ENCODE measurements around the gene HLA-E. TPM values are rescaled to one million over a fixed set of nuclear protein-coding genes. Genes with fewer than 3 reads are reported as not detected.
"Not testable (repeated sequence)": the region's sequence is repeated elsewhere in the genome, so short reads cannot be mapped to it uniquely, and the experiment has no call there.

HLA-E gene
- total and polyA plus RNA-seq, 4 donors: 502 to 1,209 (median 614) TPM

- WGBS, 2 donors: 15 to 16% methylated on average over 64 of the region's 64 CpGs
- Histone ChIP-seq H3K4me3 (no peak overlapping the region), H3K9ac (ENCODE audit: insufficient read depth in 1 of 2, low read length in 2 of 2) (no peak overlapping the region), H3K4me1 (ENCODE audit: control insufficient read depth in 5 of 5, insufficient read depth in 5 of 5, low read length in 5 of 5) (peaks cover 0 to 15% (median 0%) of the 10 kb centered on the region in 5 donors), H3K9me3 (ENCODE audit: control insufficient read depth in 4 of 4, insufficient read depth in 3 of 4, low read length in 3 of 4) (peaks cover 0 to 3% (median 0%) of the 10 kb centered on the region in 4 donors), H3K27me3 (ENCODE audit: control insufficient read depth in 3 of 3, insufficient read depth in 3 of 3, low read length in 2 of 3) (peaks cover 4 to 94% (median 91%) of the 10 kb centered on the region in 3 donors), H3K36me3 (ENCODE audit: control insufficient read depth in 4 of 4, insufficient read depth in 4 of 4, low read length in 4 of 4) (no peaks in the 10 kb centered on the region), H3K27ac (ENCODE audit: low read depth in 1 of 2, low read length in 1 of 2) (no peak overlapping the region)
- DNase-seq (peak; percentile 20 to 30 (median 26)), ATAC-seq (ENCODE audit: insufficient read depth, low FRiP score) (peak; percentile 19)
- TF ChIP-seq CTCF (IDR thresholded peaks at IDR 0.05; ENCODE audit: control extremely low read depth, extremely low read depth): no peak
These were observed 25.4 kb upstream of the HLA-E start for GRCh38 chr6:30463651-30464618.

- Histone ChIP-seq H3K9ac (ENCODE audit: insufficient read depth in 1 of 2, low read length in 2 of 2) (no peak overlapping the region), H3K27me3 (ENCODE audit: control insufficient read depth in 3 of 3, insufficient read depth in 3 of 3, low read length in 2 of 3) (peaks cover 4 to 96% (median 92%) of the 10 kb centered on the region in 3 donors)
- no peak for ATAC-seq (ENCODE audit: insufficient read depth, low FRiP score)
These were observed 23.6 kb upstream of the HLA-E start for GRCh38 chr6:30465595-30466306.

GRCh38 chr6:30470968-30471367, 18.3 kb upstream of the HLA-E start:
- H3K36me3 ChIP-seq (ENCODE audit: control insufficient read depth in 4 of 4, insufficient read depth in 4 of 4, low read length in 4 of 4): no peaks in the 10 kb centered on the region
- H3K27me3 ChIP-seq (ENCODE audit: control insufficient read depth in 3 of 3, insufficient read depth in 3 of 3, low read length in 2 of 3): peaks cover 4 to 52% (median 43%) of the 10 kb centered on the region in 3 donors
- 96 to 100% methylated on average over 1 of the region's 1 CpG for WGBS, 2 donors
- no peak overlapping the region for H3K27ac ChIP-seq (ENCODE audit: low read depth in 1 of 2, low read length in 1 of 2)
- peaks cover 0 to 5% (median 0%) of the 10 kb centered on the region in 5 donors for H3K4me1 ChIP-seq (ENCODE audit: control insufficient read depth in 5 of 5, insufficient read depth in 5 of 5, low read length in 5 of 5)
- no peak for TF ChIP-seq CTCF (IDR thresholded peaks at IDR 0.05; ENCODE audit: control extremely low read depth, extremely low read depth)
- no peak for ATAC-seq (ENCODE audit: insufficient read depth, low FRiP score)
- DNase-seq: no peak
- no peak overlapping the region for H3K4me3 ChIP-seq
- H3K9ac ChIP-seq (ENCODE audit: insufficient read depth in 1 of 2, low read length in 2 of 2): no peak overlapping the region
- no peaks in the 10 kb centered on the region for H3K9me3 ChIP-seq (ENCODE audit: control insufficient read depth in 4 of 4, insufficient read depth in 3 of 4, low read length in 3 of 4)

More at GRCh38 chr6:30465595-30466306, 23.6 kb upstream of the HLA-E start:
- Histone ChIP-seq H3K4me3 (no peak overlapping the region), H3K27ac (ENCODE audit: low read depth in 1 of 2, low read length in 1 of 2) (no peak overlapping the region), H3K9me3 (ENCODE audit: control insufficient read depth in 4 of 4, insufficient read depth in 3 of 4, low read length in 3 of 4) (peaks cover 0 to 3% (median 0%) of the 10 kb centered on the region in 4 donors), H3K36me3 (ENCODE audit: control insufficient read depth in 4 of 4, insufficient read depth in 4 of 4, low read length in 4 of 4) (no peaks in the 10 kb centered on the region), H3K4me1 (ENCODE audit: control insufficient read depth in 5 of 5, insufficient read depth in 5 of 5, low read length in 5 of 5) (peaks cover 0 to 15% (median 0%) of the 10 kb centered on the region in 5 donors)
- no peak for TF ChIP-seq CTCF (IDR thresholded peaks at IDR 0.05; ENCODE audit: control extremely low read depth, extremely low read depth)
- no peak for DNase-seq
- WGBS, 2 donors: 12 to 14% methylated on average over 13 of the region's 13 CpGs

GRCh38 chr6:30475116-30475515, 14.2 kb upstream of the HLA-E start:
- ATAC-seq (ENCODE audit: insufficient read depth, low FRiP score); H3K36me3 ChIP-seq (ENCODE audit: control insufficient read depth in 4 of 4, insufficient read depth in 4 of 4, low read length in 4 of 4); H3K9me3 ChIP-seq (ENCODE audit: control insufficient read depth in 4 of 4, insufficient read depth in 3 of 4, low read length in 3 of 4); DNase-seq; H3K9ac ChIP-seq (ENCODE audit: insufficient read depth in 1 of 2, low read length in 2 of 2); H3K4me3 ChIP-seq; H3K27ac ChIP-seq (ENCODE audit: low read depth in 1 of 2, low read length in 1 of 2); H3K4me1 ChIP-seq (ENCODE audit: control insufficient read depth in 5 of 5, insufficient read depth in 5 of 5, low read length in 5 of 5): not testable (repeated sequence)
- peaks cover 0 to 32% (median 20%) of the 10 kb centered on the region in 3 donors for H3K27me3 ChIP-seq (ENCODE audit: control insufficient read depth in 3 of 3, insufficient read depth in 3 of 3, low read length in 2 of 3)
- WGBS, 2 donors: 79 to 89% methylated on average over 8 to 22 of the region's 26 CpGs

Data from lung (tissue), 12 donors.